ENCODE measurements around the gene BMPR1B.

Gene BMPR1B

GRCh38 chr4:94924566-94924965 is 166.8 kb downstream of the BMPR1B start:
- H3K27ac ChIP-seq = no peak overlapping the region

DNA sequence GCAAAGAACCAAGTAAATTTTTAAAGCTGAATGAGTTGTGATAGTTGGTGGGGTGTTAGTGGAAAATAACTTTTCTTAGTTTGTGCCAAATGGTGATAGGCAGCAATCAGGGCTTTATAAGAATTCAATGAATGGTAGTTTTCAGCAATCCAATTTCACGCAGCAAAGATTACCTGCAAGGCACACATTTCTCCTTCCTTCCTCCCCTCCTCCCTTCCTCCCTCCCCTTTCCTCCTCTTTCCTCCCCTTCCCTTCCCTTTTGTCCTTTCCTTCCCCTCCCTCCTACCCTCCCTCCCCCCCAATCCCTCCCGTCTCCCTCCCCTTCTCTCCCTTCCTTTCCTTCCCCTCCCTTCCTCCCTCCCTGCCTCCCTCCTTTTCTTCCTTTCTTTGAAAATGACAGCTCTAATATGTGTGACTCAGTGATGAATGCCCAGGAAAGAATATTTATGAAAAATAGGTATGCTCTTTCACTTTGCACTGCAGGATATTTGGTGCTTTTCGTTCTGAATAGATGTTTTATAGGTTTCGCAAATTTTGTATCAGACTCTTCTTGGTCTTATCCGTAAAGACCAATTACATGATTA is 168.1 kb downstream of the BMPR1B start:
- H3K27ac ChIP-seq = no peak overlapping the region
- TF ChIP-seq ZFX (IDR thresholded peaks at IDR 0.05; ENCODE audit: borderline replicate concordance) = no peak
- TF ChIP-seq, protein P1, sequence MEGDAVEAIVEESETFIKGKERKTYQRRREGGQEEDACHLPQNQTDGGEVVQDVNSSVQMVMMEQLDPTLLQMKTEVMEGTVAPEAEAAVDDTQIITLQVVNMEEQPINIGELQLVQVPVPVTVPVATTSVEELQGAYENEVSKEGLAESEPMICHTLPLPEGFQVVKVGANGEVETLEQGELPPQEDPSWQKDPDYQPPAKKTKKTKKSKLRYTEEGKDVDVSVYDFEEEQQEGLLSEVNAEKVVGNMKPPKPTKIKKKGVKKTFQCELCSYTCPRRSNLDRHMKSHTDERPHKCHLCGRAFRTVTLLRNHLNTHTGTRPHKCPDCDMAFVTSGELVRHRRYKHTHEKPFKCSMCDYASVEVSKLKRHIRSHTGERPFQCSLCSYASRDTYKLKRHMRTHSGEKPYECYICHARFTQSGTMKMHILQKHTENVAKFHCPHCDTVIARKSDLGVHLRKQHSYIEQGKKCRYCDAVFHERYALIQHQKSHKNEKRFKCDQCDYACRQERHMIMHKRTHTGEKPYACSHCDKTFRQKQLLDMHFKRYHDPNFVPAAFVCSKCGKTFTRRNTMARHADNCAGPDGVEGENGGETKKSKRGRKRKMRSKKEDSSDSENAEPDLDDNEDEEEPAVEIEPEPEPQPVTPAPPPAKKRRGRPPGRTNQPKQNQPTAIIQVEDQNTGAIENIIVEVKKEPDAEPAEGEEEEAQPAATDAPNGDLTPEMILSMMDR (IDR thresholded peaks at IDR 0.05) = no peak

More at GRCh38 chr4:94924566-94924965, 166.8 kb downstream of the BMPR1B start:
- TF ChIP-seq, protein P1 (IDR thresholded peaks at IDR 0.05) = no peak
- no peak for TF ChIP-seq ZFX (IDR thresholded peaks at IDR 0.05; ENCODE audit: borderline replicate concordance)

GRCh38 chr4:94926936-94927335 is 169.2 kb downstream of the BMPR1B start:
- H3K27ac ChIP-seq = no peak overlapping the region
- TF ChIP-seq, protein P1 (IDR thresholded peaks at IDR 0.05) = no peak
- TF ChIP-seq ZFX (IDR thresholded peaks at IDR 0.05; ENCODE audit: borderline replicate concordance) = no peak

DNA sequence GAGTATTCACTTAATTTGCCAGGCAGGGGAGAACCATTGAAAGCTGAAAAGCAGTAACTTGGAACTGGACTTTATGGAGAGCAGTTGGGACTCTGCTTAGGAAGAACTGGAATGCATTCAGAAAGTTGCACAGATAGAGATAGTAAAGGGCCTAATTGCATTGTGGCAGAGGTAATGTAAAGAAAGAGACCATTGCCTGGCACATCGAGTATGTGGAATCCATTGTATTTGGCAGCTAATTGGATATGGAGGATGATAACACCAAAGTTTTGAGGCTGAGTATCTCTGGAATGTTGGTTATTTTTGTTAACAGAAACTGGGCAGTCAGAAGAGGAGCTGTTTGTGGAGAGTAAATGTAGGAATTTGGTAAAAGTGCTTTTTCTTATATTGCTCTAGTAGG is 169.9 kb downstream of the BMPR1B start:
- TF ChIP-seq, protein P1 (IDR thresholded peaks at IDR 0.05) = no peak
- no peak for TF ChIP-seq ZFX (IDR thresholded peaks at IDR 0.05; ENCODE audit: borderline replicate concordance)
- no peak overlapping the region for H3K27ac ChIP-seq

- TF ChIP-seq, protein P1 (IDR thresholded peaks at IDR 0.05) = no peak
- TF ChIP-seq ZFX (IDR thresholded peaks at IDR 0.05; ENCODE audit: borderline replicate concordance) = no peak
These were observed 171.9 kb downstream of the BMPR1B start for GRCh38 chr4:94929696-94930095.

GRCh38 chr4:94931626-94932025 is 173.9 kb downstream of the BMPR1B start:
- H3K27ac ChIP-seq = no peak overlapping the region
- TF ChIP-seq, protein P1 (IDR thresholded peaks at IDR 0.05) = no peak
- no peak for TF ChIP-seq ZFX (IDR thresholded peaks at IDR 0.05; ENCODE audit: borderline replicate concordance)

More at GRCh38 chr4:94929696-94930095, 171.9 kb downstream of the BMPR1B start:
- no peak overlapping the region for H3K27ac ChIP-seq

- no peak overlapping the region for H3K27ac ChIP-seq
- TF ChIP-seq ZFX (IDR thresholded peaks at IDR 0.05; ENCODE audit: borderline replicate concordance) = no peak
- TF ChIP-seq, protein P1 (IDR thresholded peaks at IDR 0.05) = no peak
These were observed 174.6 kb downstream of the BMPR1B start for GRCh38 chr4:94932366-94932765.
